Measurements from ENCODE around the gene HSP90AA1.
A peak's percentile ranks its signal among the peaks of the same experiment; 100 is the strongest.

GRCh38 chr14:102046337-102047278 is 40.2 kb downstream of the HSP90AA1 start:
- TF ChIP-seq CTCF (IDR thresholded peaks at IDR 0.05) (peak; percentile 16 to 78 (median 70)), POLR2AphosphoS5 (IDR thresholded peaks at IDR 0.05) (peak; percentile 82), POLR2A (IDR thresholded peaks at IDR 0.05) (peak; percentile 20)
